ENCODE data around the gene C15orf39.
A peak's percentile ranks its signal among the peaks of the same experiment; 100 is the strongest.

Gene C15orf39

GRCh38 chr15:75197062-75197630, 4.5 kb upstream of the C15orf39 start:
- DNase-seq (ENCODE audit: low read depth in 3 of 3) = no peak

- DNase-seq (ENCODE audit: low read depth in 3 of 3) = no peak
Observed at GRCh38 chr15:75198560-75199356, 2.9 kb upstream of the C15orf39 start.

- no peak for DNase-seq (ENCODE audit: low read depth in 3 of 3)
Observed at GRCh38 chr15:75199357-75199940, 2.2 kb upstream of the C15orf39 start.

- DNase-seq (ENCODE audit: low read depth in 3 of 3) = no peak
Observed at GRCh38 chr15:75200391-75200764, 1.3 kb upstream of the C15orf39 start.

GRCh38 chr15:75200765-75201615, 692 bp upstream of the C15orf39 start:
- DNase-seq (ENCODE audit: low read depth in 3 of 3) = peak in 2 of 3 experiments; percentile 37 to 43

- DNase-seq (ENCODE audit: low read depth in 3 of 3) = peak; percentile 62 to 72 (median 72)
Observed at GRCh38 chr15:75202251-75203016, 752 bp downstream of the C15orf39 start.

- no peak for DNase-seq (ENCODE audit: low read depth in 3 of 3)
Observed at GRCh38 chr15:75203017-75203907, 1.6 kb downstream of the C15orf39 start.

- no peak for DNase-seq (ENCODE audit: low read depth in 3 of 3)
Observed at GRCh38 chr15:75203908-75204263, 2.2 kb downstream of the C15orf39 start.

GRCh38 chr15:75204340-75205063, 2.8 kb downstream of the C15orf39 start:
- DNase-seq (ENCODE audit: low read depth in 3 of 3) = peak; percentile 63 to 76 (median 75)

GRCh38 chr15:75205064-75205395, 3.3 kb downstream of the C15orf39 start:
- no peak for DNase-seq (ENCODE audit: low read depth in 3 of 3)

GRCh38 chr15:75206006-75206405, 4.3 kb downstream of the C15orf39 start:
- DNase-seq (ENCODE audit: low read depth in 3 of 3) = no peak

- no peak for DNase-seq (ENCODE audit: low read depth in 3 of 3)
Observed at GRCh38 chr15:75206803-75207617, 5.3 kb downstream of the C15orf39 start.

GRCh38 chr15:75207618-75208500, 6.2 kb downstream of the C15orf39 start:
- no peak for DNase-seq (ENCODE audit: low read depth in 3 of 3)

- no peak for DNase-seq (ENCODE audit: low read depth in 3 of 3)
Observed at GRCh38 chr15:75208501-75209288, 7.0 kb downstream of the C15orf39 start.

- no peak for DNase-seq (ENCODE audit: low read depth in 3 of 3)
Observed at GRCh38 chr15:75209289-75209676, 7.6 kb downstream of the C15orf39 start.

- no peak for DNase-seq (ENCODE audit: low read depth in 3 of 3)
Observed at GRCh38 chr15:75210811-75211230, 9.1 kb downstream of the C15orf39 start.
